ENCODE measurements around the gene CDKN2A.

Gene CDKN2A

DNA sequence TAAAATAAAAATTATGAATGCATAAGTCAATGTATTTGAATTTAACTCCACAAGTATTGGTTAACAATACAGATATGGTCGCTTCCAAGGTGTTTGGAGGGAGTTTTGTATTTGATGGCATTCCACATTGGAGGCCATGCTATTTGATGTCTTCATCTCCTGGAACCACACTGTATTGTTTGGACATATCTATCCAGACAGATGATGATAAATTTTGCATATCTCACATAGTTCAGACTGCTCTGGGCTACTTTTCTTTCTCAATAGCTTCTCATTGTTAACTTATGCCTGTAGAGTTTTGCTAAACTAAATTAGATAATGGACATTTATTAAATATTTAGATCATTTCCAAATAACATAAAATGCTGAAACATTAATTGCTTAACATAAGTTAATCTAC, 58.0 kb downstream of the CDKN2A start:
- no peak for DNase-seq

DNA sequence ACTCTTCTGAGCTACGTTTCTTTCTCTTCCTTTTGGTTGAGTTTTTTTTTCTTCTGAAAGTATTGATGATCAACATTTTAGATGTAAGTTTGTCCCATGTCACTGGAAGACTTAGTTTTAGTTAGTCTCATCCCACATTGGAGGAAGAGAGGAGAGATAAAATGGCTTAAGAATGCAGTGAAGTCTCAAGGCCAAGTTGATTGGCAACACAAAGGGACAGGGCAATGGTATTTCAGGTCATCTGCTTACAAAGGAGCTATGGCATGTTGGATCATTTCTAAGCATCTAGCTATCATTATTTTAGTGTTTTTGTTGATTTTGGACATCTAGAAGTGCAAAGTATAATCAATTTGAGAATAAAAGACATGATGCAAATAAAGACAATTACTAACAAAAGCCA, 58.6 kb downstream of the CDKN2A start:
- no peak for DNase-seq

DNA sequence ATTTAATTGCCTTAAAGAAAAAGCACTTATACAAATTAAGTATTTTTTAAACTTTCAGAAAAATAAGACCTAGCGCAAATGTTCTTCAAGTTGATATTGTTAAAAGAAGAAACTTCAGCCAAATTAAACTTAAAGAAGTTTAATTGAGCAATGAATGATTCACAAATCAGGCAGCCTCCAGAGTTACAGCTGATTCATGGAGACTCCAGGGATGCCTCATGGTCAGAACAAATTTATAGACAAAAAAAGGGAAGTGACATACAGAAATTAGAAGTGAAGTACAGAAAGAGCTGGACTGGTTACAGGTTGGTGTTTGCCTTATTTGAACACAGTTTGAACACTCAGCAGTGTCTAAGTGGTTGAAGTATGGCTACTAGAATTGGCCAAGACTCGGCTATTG, 60.3 kb downstream of the CDKN2A start:
- peak; percentile 40 for DNase-seq

DNA sequence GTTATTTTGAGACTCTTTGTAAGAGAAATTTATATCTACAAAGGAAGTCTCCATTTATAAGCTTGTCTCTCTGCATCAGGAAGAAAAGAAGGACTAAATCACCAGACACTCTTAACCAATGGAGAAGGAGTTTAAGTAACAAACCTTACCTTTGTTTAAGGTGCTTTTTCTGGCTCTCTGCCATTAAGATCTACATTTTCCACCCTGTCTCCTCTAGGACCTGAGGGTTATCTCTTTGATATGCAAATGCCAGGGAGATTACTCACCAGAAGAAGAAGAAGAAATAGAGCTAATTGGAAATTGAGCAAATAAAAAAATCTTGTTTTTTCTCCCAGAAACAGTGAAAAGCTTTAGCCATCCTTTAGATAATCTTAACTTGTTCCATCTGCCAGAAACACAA, 60.9 kb downstream of the CDKN2A start:
- no peak for DNase-seq

DNA sequence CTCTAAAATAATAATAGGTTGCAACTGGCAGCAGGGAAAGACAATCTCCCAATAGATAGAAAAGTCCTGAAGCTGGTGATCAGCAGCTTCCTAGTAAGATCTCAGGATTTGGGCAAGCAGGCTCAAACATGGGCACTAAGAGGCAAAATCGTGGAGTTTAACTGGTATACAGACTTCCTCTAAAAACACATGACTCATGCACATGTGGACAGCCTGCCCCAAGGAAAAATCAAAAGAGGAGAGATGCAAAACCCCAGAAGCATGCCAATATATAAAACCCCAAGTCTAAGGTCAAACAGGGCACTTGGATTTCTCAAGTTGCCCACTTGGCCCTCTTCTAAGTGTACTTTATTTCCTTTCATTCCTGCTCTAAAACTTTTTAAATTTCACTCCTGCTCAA, 62.8 kb downstream of the CDKN2A start:
- no peak for DNase-seq

DNA sequence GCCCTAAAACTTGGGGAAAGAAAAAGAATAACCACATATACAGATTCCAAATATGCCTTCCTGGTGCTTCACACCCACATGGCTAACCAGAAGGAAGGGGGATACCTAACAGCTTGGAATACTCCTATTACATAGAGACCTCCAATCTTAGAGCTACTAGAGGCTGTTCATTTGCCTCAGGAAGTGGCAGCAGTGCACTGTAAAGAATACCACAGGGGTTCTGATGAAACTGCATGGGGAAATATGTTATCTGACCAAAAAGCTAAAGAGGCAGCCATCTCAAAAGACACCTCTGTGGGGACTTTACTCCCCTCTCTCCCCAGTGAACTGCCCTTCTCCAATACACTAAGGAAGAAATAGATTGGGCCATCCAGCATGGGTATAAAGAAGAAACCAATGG, 66.4 kb downstream of the CDKN2A start:
- no peak for DNase-seq

DNA sequence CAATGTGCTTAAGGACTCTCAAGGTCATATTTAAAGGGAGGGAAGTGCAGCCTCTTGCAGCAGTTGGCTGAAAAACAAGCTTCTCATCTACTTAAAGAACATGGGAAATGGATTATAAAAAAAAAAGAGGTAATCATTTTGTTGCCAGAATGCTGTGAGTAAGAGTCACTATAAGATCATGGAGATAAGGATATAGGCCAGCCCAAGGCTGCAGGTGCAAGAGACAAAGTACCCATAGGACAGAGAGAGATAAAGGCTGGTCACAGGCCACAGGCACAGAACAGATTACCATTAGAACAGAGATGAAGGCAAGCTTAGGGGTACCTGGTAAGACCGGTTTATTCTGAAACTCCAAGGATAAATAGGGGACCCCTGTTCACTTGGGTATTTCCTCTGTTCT, 70.5 kb downstream of the CDKN2A start:
- DNase-seq = no peak

DNA sequence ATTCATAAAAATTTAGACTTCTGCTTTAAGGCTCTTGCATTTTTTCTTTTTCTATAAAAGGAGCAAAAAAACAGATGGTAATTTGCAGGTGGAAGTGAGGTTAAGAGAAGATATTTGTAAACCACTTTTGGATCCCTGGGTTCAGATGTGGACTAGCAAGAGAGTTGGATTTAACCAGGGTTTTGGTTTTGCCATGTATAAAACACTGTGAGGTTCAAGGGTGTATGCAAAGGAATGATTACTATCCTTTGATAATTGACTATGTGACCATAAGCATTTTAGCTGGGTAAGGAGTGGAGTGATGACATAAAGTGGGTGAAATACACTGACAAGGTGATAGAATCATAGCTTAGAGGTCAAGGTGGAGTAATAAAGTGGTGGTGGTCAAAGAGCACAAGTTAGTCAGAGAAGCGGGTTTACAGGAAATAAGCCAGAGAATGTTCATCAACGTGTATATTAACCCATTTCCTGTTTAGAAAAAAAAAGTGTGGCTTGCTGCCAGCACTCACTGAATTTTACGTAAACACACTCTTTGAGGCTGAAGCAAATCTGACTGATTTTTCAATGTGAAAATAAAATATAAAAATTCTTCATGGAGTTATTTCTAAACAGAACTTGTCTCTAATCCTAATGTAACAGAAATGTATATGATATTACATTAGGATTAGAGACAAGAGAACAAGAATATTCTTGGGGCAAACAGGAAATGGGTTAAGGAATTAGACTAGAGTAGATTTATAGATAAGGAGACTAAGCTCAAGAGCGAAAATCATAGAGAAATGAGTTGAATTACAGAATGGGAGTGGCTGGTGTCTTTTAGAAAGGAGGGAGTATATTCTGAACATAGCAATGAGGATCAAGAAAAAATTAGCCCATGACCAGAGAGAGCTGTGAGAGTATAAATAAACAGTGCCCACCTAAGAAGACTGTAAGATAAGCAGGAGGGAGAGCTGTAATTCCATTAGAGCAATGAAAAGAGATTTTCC, 74.5 kb downstream of the CDKN2A start:
- peak; percentile 57 for DNase-seq

All from OCI-M1 (cell line).